Astrocyte (in vitro differentiated cells and primary cell): ENCODE results near the gene SSH2.

Experiments used
- CTCF ChIP-seq: IDR thresholded peaks from 2 replicates; pipeline ENCODE4 v1.5.1; 2011; ENCODE audit warnings: low read depth, mild to moderate bottlenecking, inconsistent platforms, low read length, moderate library complexity; ENCODE audit not compliant: insufficient read depth
- EZH2 ChIP-seq: IDR thresholded peaks from 2 replicates; pipeline ENCODE4 v1.6.1; 2012; ENCODE audit warnings: mild to moderate bottlenecking, low read length, inconsistent platforms; ENCODE audit not compliant: insufficient read depth

- TF ChIP-seq CTCF (no peak), EZH2 (no peak)
Observed at GRCh38 chr17:29720551-29720950, 209.5 kb downstream of the SSH2 start.
